ENCODE measurements around the gene FAM72C.
"Not testable (repeated sequence)": the region's sequence is repeated elsewhere in the genome, so short reads cannot be mapped to it uniquely, and the experiment has no call there.

FAM72C gene

DNA sequence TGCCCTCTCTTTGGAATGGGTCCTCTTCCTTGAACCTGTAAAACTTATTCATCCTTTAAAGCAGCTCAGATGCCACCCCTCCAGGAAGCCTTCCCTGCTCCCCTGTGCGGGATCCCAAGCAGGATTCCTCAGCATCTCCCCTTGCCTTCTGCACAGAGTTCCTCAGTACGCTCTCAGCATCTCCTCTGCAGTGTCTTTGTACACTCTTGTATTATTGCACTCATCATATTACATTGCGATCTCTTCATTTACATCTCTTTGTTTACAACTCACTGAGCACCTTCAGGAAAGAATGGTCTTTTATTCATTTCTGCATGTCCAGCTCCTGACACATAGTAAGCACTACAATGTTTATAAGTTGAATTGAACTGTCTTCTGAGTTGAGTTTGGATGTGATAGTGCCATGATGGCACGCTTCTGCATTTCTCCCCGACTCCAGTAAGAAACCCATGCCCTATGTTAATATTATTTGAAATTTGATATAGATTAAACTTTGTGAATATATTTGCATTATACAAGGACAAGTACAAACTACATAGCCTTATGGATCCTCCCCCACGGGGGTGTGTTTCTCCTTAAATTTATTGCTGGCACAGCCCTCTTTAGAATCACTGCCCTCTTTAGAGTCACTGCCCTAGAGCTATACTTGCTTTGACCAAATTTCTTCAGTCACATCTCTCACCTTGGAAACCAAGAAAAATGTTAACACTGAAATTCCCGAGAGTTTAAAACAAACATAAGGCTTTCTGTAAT is 13.1 kb upstream of the FAM72C start:
- not testable (repeated sequence) for DNase-seq

DNA sequence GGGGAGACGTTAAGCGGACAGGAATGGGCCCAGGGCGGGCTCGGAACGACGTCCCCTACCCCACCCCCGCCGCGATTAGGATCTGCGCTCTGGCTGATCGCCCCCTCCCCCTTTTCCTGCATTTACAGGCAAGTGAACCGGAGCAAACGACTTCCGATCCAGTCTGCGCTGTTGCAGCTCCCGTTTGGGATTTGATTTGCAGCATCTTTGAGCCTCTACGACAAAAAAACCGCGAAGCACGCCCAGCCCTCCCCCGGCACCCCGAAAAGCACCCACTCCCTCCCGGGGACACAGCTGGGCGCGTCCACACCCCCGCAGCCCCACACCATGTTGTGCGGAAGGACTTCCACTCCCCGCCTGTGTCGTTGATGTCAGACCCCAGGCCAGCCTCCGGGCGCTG is 2.6 kb upstream of the FAM72C start:
- DNase-seq = not testable (repeated sequence)

DNA sequence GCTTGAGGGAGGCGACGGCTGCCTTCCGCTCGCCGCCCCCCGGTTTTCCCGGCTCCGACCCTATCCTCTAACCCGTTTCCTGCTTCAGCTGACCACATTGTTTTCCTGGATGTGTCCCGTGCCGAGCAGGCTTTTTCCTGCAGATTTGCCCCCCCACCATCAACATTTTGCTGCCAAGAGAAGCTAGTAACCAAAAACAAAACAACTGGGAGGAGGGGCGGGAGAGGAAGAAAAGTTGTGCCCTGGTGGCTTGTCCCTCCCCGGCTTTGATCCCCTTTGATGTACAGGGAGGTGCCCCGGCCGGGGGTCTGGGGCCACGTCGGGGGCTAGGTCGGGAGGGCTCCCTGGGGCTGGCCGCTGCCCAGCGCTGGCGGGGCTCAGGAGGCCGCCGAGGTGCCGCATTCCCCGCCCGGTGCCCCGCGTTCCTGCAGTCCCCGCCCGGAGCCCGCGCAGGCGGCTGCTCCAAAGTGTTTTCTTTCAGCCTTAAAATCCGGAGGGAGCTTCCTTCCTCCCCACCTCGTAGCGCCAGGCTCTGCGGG is 2.2 kb upstream of the FAM72C start:
- DNase-seq = not testable (repeated sequence)

DNA sequence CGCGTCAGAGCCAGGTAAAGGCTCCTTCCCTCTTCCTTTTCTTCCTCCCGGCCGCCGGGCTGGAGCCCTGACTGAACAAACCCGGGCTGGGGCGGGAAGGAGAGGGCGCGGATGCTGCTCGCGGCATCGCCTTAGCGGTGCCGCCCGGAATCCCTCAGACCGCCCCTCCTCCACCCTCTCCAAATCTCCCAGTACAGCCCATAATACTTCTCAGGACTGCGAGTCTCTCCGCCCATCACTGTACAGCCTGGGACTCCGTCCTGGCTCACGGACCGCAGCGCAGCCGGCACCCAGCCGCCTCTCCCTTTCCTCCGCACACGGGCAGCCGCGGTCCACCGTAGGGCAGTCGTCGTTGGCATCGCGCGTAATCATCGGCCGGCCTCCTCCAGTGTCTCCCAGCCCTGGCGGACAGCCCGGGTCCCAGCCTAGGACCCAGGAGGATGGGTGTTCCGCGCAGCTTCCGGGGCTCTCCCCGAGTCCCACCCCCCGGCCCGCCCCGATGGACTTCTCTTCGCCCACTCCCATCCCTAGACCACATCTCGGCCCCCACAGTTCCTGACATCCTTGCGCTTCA is 1.1 kb upstream of the FAM72C start:
- DNase-seq = not testable (repeated sequence)

DNA sequence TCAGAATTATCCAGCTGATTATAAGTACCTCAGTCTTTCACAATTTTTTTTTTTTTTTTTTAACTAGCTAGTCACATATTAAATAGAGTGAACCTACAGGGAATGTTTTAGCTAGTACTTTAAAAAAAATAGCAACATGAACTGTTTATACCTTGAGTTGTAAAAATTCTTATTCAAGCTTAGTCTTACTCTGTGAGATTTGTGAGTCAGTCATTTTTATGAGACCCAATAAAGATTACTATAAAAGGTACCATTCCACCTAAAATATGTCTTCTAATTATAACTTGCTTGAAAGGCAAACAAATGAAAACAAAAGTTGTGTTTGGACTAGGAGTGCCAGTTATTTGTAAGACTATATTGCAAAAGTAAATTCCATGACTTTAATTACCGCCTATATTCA is 5.9 kb downstream of the FAM72C start:
- not testable (repeated sequence) for DNase-seq

DNA sequence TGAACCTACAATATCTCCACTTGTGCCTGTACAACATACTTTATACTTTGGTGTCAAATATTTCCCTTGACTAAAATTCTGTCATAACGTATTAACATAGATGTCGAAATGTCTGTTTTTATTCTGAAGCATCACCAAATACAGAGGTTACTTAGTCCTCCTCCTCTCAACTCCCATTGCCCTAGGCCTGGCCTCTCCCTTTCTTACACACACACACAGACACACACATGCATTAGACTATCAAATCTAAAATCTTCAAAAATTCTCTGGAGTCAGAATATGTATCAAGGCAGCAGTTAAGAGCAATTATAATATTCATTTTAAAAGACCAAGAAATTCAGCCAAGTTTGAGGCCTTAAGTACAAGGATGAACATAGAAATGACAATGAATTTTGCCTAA is 7.5 kb downstream of the FAM72C start:
- DNase-seq = not testable (repeated sequence)

DNA sequence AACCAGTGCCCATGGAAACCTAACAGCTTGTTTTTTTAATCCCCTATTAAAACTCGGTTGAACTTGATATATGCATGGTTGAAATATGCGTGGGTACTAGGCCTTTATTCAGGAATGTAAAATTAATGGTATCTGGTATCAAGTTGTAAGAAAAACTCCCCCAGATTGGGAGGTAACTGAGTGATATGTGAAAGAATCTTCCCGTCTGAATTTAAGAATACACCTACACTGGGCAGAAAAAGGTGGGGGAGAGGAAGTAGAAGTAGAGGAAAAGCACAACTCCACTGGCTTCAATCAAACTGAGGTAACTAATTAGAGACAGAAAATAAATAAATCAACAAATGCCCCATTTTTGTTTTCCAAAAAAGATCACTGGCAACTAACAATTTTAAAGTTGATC is 15.9 kb downstream of the FAM72C start:
- not testable (repeated sequence) for DNase-seq

DNA sequence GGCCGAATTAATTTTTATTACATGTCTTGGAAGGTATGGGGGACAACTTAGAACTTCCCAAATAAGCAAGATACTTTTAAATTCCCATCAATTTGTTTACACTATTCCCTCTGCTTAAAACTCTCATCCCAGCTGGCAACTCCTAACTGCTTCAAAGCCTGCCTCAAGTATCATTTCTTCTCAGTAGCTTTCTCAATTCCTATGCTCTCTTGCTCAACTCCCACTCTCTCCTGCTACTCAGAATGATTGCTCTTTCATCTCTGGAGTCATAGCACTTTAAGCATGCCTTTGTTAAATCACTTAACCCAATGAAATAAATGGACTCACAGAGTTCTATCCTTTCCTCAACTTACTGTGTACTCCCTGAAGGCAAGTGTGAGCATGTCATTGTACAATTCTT is 18.9 kb downstream of the FAM72C start:
- not testable (repeated sequence) for DNase-seq

DNA sequence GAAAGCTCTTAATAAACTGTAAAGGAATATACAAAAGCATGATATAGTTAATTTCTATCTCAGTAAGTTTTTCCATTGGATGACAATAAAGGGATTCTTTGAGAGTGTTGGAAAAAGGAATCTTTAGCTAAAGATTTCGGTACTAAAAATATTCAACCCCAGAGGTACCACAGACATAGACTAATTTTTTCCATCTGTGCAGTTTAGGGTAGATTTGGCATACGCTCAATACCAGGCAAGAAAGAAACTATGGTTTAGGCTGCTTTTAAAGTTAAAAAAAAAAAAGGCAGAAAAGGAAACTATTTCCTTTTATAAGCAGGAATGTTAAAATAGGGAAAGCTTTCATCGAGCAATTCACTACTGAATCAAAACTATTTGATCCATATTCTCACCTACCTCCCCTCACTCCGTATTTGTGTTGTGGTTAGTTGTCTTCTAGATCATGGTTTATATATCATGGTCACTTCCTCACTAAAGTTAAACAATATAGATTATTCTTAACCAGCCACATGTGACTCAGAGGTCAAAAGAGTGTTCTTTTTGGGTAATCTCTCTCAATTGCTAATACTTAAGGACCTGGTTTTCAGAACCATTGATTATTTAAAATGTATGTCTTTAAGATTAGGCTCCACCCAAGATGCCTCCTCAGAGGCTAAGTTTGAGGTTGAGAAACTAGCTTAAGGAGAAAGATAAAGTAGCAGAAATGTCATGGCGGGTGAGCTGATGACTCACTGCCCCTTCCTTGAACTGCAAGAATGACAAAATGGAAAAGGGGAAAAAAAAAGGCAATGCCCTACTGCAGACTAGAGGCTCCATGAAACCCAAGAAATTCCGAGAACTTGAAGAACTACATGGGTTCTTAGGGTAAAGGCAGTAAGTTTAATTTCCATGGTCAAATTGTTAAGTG is 20.0 kb downstream of the FAM72C start:
- not testable (repeated sequence) for DNase-seq

DNA sequence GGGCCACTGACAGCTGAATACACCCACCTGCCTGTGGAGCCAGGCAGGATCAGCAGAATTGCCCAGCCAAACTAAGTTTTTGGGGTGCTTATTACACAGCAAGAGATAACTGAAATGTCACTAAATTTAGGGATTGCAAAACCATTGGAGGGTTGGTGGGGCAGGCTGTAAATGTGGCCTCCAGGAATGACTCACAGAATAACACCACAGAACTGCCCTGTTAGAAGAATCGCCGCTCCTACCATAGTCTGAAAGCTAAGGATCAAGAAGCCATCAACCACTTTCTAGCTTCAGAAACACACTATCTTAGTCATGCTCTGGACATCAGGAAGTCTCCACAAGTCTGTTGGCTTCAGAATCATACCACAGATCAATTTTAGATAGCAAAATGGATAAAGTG is 24.0 kb downstream of the FAM72C start:
- DNase-seq = not testable (repeated sequence)

DNA sequence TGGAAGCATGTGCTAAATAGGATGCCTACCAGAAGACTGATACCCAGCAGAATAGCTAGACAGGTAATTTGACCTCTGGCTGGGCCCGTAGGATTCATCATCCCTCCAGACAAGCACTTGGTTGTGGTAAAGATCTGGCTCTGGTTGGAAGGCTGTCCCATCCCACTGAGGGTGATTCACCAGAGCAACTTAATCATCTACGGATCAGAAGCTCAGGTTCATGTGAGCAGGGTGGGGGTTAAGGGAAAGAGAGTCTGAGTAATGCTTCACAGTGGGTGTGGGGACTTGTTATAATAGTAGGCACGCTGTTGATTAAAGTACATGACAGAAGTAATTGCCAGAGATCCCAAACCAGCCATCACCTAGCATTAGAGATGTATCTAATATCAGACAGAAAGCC is 26.5 kb downstream of the FAM72C start:
- not testable (repeated sequence) for DNase-seq

DNA sequence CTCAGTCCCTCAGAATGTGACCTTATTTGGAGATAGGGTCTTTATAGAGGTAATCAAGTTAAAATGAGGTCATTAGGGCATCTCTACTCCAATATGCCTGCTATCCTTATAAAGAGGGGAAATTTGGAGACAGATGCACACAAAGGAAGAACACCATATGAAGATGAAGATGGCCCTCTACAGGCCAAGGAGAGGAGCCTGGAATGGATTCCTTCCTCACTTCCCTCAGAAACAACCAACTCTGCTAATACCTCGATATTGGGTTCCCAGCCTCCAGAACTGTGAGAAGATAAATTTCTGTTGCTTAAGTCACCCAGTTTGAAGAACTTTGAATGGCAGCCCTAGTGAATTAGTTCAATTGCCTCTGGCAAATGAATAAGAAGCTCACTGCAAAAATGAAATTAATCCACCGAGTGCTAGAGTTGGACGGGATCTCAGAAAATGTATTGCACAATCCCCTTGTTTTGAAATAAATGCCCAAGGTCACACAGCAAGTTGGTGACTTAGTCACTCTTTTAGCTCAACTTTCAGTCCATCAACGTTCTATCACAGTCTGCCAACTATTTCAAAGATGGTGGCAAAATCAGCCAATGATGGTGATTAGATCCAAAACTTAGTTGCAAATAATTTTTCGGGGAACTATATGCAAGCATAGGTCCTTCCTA is 27.1 kb downstream of the FAM72C start:
- not testable (repeated sequence) for DNase-seq

DNA sequence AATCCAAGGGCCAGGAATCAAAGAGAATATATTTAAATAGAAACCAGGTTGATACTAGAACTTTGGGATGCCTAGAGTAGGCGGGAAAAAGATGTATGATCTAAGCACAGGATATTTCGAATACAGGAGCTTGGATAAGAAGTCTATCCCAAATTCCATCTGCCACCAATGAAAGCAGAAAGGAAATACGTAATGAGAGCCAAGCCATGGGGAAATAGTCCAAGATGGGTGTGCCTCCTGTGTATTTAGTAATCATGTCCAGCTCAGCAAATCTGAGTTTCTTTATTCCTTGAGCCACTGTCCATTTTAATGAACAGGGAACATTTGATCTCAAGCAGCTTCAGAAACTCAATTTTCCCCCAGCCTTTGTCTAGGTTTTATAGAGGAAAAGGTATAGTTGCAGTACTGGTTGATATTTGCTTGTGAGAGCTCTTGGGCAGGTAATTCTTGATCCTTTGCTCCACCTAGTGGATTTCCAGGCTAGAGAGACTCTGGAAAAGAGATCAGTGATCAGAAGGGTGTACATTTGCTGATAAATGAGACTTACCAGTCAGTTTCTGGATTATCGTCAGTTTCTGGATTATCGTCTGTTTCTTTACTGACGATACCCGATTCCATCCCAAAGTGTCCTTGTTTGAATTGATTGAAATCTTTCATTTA is 28.3 kb downstream of the FAM72C start:
- DNase-seq = not testable (repeated sequence)

DNA sequence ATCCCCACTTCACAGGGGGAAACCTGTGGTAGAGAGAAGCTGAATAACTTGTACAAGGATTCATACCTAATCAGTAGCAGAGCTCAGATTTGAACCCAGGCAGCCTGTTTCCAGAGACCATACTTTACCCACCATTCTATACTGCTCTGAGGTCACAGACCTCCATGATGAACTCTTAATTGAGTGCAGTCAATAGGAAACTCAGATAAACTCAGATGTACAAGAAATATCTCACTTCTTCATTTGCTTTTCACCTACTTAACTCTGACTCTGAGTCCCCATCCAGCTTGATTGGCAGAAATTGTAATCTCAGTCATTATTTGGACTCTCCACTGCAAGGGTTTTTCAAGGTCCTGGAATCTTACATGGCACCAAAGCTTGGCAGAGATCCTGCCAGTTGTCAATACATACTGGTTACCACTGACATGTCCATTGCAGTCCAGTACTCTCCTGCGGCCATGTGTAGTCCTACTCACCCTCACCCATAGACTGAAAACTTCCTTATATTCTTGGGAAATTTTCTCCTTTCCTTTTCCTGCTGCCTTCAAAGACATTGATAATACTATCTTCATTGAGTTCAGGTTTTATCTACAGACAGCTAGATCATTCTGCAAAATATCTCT is 29.4 kb downstream of the FAM72C start:
- DNase-seq = not testable (repeated sequence)

DNA sequence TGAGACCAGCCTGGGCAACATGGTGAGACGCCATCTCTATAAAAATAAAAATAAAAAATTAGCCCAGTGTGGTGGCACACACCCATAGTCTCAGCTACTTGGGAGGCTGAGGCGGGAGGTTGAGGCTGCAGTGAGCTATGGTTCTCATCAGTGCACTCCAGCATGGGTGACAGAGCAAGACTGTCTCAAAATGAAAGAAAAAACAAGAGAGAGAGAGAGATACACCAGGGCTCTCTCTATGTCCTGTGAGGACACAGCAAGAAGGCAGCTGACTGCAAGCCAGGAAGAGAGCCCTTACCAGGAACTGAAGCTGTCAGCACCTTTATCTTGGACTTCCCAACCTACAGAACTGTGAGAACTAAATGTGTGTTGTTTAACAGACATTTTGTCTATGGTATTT is 32.1 kb downstream of the FAM72C start:
- DNase-seq = not testable (repeated sequence)

DNA sequence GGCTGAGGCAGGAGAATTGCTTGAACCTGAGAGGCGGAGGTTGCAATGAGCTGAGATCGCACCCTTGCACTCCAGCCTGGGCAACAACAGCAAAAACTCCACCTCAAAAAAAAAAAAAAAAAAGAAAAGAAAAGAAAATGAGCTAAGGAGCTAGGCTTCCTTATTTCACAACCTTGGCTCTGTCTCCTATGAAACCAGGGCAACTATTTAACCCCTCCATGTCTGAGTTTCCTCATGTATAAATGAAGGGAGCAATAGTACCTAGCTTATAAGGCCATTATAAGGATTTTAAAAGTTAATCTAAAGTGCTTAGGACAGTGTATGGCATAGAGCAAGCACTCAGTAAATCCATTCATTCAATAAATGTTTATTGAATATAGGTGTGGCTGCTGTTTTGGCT is 32.9 kb downstream of the FAM72C start:
- not testable (repeated sequence) for DNase-seq

DNA sequence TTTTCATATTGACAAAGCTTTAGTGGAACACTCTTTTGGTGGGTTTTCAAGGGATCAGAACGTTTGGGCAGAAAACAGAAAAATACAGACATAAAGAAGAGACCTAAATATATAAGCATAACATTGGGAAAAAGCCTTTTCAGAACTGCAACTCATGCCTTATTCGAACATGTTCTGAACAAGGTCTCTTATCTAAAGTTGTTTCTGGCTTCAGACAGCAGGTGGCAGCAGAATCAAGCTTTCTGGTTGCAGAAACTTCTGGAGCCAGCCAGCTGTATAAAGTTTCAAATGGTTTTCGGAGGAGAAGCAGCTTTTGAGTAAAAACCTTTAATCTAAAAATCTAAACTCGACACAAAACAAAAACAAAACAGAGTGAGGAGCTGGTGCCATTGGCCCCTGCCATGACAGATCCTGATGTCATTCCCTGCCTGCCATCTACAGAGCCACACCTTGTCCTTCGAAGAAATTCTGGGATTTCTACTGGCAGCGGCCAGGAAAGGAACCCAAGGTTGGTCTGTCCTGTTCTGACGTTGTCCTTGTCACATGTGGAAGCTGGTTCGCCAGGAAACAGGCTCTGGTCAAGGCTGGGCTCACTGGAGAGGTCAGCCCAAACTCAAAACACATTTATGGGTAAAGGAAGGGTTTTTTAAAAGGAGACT is 35.2 kb downstream of the FAM72C start:
- DNase-seq = peak; percentile 26

DNA sequence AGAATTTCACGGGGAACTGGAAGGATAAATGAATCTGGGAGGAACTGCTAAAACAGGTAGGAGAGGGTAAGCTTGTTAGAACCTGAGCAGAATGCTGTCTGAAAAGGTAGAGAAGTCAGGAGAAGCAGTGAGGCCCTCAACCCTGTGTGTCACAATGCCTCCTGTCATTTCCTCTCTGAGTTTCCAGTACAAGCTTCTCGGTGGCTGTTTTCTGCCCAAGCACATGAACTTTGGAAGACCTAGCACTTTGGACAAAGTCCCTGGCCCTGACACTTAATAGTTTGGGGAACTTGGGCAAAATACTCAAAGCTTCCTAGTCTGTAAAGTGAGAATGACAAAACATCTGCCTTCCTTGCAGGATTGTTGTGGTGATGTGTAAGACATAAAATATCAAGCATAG is 52.7 kb downstream of the FAM72C start:
- not testable (repeated sequence) for DNase-seq

DNA sequence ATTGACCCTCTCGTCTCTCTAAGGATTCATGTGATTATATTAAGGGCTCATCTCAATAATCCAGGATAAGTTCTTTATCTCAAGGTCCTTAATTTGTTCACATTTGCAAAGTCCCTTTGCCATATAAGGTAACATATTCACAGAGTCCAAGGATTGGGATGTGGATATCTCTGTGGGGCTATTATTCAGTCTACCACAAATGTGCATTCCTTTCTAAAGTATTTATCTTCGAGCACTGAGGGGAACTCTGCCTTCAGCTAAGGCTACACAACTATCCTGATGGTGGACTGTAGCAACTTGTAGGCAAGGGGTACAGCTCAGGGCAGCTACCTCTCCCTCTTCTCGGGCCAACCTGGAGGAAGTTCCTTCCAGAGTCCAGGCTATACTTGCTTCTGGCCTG is 53.2 kb downstream of the FAM72C start:
- not testable (repeated sequence) for DNase-seq

DNA sequence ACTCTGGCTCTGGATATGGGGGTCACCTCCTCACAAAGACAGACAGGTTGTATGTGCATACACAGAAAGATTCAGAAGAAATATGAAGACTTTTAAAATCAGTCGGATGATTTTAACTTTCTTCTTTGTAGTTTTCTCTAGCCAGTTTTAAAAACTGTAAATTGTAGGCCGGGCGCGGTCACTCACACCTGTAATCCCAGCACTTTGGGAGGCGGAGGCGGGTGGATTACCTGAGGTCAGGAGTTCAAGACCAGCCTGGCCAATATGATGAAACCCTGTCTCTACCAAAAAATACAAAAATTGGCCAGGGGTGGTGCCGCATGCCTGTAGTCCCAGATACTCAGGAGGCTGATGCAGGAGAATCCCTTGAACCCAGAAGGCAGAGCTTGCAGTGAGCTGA is 58.1 kb downstream of the FAM72C start:
- DNase-seq = not testable (repeated sequence)
